T1000 (cell line): ENCODE measurements around the gene FYN.

Experiments
- DNase-seq: peaks from one replicate; lab custom pipeline; 2025; ENCODE audit warnings: mixed read lengths; lab: John Stamatoyannopoulos, UW

Gene FYN

DNA sequence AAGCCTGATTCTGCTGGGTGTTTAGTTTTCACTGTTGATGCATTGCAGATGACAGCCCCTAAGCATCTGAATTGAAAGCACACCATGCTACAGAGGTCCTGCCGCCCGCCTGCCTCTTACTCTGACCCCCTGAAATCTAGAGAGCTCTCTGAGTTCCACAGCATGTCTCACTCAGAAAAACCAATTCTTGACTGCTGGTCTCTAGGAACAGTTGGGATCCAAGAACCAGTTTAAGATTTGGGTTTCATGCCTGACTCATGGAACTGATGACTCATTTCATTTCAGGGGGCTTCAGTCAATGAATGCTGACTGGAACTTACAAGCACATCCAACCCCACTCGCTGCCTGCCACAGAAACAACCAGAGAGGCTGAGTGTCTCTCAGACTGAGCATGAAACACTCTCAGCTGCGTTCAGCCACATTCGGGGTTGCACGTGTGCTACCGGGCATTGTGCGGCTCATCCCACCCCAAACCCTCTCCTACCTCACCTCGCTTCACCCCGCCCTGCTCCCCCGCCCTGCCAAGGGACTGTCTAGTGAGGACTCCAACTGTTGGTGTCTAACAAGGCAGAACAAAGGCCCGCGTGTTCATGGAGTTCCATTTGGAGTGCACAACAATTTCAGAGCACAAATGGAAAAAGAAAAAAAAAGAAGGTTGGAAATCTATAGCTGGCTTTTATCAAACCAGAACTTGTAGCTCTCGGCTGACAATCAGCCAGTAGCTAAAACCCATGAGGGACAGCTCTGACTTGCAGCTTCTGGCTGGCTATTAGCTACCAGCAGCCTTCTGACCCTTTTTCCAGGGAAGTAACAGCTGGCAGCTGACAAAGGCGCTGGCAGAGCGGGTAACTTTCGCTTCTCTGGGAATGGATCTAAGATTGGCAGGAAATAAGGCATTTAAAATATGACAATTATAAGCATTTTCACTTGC is 247.5 kb downstream of the FYN start:
- no peak for DNase-seq

DNA sequence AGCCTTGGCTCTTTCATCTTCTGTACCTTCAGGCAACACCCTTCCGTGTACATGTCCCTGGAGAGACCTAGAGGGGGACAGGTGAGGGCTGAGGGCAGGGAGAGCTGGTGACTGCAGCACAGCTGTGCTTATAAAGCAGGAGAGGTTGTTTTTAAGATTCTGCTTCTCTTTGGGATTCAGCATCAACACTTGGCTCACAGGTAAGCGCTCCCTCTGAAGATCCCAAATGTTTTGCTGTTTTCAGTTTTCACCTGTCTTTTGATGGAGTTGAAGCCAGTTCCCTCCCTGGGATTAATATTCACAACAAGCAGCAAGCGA is 248.2 kb downstream of the FYN start:
- no peak for DNase-seq

DNA sequence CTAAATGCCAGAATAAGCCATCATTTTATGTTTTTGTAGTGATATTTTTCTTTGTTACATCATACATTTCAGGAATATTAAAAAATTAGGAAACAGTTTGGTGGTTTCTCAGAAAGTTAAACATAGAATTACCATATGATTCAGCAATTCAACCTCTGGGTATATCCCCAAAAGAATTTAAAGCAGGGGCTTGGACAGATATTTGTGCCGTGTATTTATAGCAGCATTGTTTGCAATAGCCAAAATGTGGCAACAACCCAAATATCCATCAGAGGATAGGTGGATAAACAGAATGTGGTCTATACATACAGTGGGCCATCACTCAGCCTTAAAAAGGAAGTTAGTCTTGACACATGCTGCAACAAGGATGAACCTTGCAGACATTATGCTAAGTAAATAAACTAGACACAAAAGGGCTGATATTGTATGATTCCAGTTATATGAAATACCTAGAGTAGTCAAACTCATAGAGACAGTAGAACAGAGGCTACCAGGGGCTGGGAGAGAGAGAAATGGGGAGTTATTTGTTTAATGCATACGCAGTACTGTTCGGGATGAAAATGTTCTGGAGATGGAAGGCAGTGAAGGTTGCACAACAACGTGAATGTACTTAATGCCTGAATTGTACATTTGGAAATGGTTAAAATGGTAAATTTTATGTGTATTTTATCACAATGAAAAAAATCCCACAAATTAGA is 248.7 kb downstream of the FYN start:
- DNase-seq, result no peak

DNA sequence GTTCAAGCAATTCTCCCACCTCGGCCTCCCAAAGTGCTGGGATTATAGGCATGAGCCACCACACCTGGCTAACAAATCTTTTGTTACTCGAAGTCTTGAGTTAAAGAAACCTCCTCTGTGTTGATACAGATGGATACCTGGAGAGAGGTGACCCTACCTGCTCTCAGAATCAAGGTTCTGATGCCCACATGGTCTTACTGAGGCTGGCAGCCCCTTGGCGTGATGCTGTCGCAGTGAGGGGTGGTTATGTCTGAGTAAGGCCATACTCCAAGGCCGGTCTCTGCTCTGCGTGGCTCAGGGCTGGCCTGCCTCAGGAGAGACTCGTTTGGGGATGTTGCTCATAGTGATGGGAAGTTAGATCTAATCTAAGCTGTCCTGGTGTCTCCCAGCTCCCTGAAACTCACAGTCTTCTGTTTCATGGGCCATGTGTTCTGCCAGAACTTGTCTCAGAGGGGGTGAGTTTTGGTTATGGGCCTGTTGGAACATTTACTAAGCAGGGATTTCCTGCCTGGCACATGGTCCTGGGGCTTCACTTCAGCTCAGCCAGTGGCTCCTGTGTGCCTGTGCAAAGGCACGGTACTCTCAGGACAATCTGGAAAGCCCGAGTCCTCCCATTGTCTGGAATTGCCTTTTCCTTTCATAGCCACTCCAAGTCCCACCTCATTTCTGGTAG is 250.1 kb downstream of the FYN start:
- no peak for DNase-seq

DNA sequence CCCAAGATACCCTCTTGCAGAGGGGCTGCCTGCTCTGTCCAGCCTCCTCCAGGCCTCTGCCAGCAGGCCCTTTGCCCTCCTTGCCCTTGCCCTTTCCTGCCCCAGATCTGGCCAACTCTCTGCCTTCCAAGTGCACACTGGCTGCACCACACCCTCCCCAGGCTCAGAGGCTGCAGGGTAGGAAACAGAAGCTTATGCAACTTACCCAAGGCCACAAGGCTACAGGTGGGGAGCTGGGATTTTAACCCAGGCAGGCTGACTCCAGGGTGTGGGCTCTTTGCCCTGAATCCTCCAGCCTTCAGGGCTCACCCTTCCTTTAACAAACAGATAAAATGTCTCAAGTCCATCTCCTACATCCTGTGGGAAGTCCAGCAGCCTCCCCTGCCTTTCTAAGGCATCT is 253.1 kb downstream of the FYN start:
- DNase-seq, result no peak

DNA sequence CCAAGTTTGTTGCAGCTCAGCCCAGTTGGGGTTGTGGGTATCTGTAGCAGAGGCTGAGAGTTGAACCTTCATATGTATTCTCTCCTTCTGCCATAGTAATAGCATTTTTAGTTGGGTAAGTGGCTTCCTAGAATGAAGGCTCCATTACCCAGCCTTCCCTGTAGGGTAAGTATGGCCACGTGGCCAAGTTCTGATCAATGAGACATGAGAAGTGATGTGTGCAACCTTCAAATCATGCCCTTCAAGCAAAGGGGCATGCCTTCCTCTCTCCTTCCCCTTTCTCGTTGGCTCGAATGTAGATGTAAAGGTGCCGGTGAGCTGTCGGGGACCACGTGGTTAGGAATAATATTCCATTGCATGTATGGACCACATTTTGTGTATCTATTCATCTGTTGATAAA is 254.8 kb downstream of the FYN start:
- no peak for DNase-seq

DNA sequence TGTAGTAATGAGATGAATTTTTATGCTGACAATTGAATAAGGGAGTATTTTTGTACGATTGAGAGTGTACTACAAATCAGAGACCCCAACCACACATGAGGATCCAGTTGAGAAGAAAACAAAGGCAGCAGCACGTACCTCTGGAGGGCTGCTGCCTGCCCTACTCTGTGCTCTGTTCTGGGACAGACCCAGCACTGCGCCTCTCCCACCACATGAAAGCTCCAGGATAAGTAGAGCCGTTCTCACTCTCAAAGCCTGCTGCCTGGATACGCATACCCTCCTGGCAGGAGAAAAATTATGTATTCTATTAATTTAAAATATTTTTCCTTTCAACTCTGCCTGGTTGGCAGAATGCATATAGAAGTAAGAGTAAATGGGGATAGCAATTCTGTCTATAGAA is 256.1 kb downstream of the FYN start:
- no peak for DNase-seq

DNA sequence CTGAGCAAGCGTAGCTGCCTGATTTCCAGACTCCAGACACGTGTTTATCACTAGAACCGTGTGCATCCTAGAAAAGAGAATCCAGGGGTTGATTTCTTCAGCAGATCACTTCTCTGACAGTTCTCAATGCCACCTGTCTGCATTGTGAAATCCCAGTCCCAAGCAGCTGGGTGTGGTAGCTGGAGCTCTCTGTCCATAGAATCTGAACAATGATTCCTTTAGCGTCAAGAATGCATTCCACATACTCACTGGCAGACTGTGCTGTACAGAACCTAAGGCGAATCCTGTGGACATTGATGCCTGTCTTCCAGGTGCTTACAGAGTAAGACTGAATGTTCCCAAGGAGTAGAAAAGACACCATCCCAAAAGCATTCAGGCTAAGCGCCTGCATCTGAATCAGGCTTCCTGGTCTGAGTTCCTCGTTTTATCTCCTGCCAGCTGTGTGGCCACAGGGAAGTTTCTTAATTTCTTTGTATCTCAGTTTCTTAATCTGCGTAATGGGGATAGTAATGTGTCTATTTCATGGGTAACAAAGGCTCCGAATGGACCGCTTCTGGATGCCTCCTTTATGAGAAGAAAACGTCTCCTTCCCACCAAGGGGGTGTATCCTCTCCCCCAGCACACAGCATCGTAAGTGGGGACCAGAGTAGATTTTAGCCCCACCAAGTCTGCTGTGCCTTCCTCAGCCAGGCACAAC is 257.2 kb downstream of the FYN start:
- DNase-seq, result no peak

DNA sequence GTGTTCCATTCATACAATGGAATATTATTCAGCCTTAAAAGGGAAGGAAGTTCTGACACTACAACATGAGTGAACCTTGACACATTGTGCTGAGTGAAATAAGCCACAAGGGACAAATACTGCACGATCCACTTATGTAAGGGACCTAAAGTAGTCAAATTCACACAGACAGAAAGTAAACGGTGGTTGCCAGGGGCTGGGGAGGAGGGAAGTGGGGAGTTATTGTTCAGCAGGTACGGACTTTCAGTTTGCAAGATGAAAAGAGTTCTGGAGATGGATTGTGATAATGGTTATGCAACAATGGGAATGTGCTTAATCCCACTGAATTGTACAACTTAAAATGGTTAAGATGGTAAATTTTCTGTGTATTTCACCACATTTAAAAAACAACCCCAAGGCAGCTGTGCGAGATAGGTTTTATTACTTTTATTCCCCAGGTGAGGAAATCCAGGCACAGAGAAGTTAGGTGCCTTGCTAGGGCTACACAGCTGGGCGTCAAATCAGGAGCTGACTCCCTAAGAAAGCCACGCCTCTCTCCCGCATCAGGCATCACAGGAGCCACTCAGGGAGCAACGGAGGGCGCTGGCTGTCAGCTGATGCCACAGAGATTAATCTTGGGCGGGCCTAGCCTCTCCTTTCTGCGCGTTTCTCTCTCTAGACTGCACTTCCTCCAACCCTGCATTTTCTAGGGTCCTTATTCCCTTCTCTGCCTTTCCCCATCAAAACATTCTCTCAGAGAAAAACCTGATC is 258.2 kb downstream of the FYN start:
- DNase-seq, result no peak

DNA sequence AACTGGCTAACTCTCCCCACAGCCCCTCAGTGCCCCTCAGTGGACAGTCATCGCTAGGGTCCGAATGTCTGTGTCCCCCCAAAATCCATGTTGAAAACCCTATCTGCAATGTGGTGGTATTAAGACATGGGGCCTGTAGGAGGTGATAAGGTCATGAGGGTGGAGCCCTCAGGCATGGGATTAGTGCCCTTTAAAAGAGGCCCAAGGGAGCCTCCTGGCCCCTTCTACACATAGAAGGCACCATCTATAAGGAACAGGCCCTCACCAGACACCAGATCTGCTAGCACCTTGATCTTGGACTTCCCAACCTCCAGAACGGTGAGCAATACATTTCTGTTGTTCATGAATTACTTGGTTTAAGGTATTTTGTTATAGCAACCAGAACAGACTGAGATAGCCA is 260.9 kb downstream of the FYN start:
- no peak for DNase-seq

DNA sequence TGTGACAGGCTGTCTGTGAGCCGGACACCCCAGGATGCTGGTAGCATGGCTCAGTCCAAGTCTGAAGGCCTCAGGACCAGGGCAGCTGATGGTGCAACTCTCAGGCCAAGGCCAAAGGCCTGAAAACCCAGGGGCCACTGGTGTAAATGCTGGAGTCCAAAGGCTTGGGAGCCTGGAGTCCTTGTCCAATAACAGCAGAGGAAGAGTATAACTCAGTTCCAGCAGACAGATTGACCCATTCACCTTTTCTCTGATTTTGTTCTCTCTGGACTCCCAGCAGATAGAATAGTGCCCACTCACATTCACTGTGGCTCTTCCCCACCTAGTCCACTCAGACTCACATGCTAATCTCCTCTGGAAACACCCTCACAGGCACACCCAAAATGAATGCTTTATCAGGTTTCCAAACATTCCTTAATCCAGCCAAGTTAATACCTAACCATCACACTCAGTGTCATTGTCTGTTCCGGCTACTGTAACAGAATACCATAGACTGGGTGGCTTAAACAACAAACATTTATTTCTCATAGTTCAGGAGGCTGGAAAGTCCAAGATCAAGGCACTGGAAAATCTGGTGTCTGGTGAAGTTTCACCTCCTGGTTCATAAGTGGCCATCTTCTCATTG is 262.6 kb downstream of the FYN start:
- no peak for DNase-seq
